Neural cell (in vitro differentiated cells): ENCODE measurements around the gene RSBN1.
"Not testable (repeated sequence)": the region's sequence is repeated elsewhere in the genome, so short reads cannot be mapped to it uniquely, and the experiment has no call there.

ENCODE experiments used
- CTCF ChIP-seq: fragments of 450-650 bp; IDR thresholded peaks from 2 replicates; pipeline ENCODE4 v1.5.1; 2014; ENCODE audit warnings: antibody characterized with exemption, mild to moderate bottlenecking, moderate library complexity; ENCODE audit not compliant: poor library complexity, severe bottlenecking
- EP300 ChIP-seq: fragments of 450-650 bp; conservative IDR thresholded peaks from 2 replicates; pipeline ENCODE4 v1.6.1; 2014; ENCODE audit warnings: antibody characterized with exemption, mild to moderate bottlenecking, moderate library complexity; ENCODE audit not compliant: poor library complexity, severe bottlenecking

- TF ChIP-seq CTCF, EP300: not testable (repeated sequence)
Measured at GRCh38 chr1:113717506-113717905, 94.8 kb downstream of the RSBN1 start.
